Aorta (tissue), 5 donors: ENCODE results near the gene TAF1B. TPM values are rescaled to one million over a fixed set of nuclear protein-coding genes. Genes with fewer than 3 reads are reported as not detected.
A peak's percentile ranks its signal among the peaks of the same experiment; 100 is the strongest.

Experiments
- ATAC-seq: fragments of 200-7000 bp; cut with Tn5 transposase; one replicate; pipeline ENCODE4 v1.9.1; 2022; ENCODE audit warnings: moderate library complexity; ENCODE audit not compliant: low FRiP score
- DNase-seq, 2 donors: peaks; one replicate each; pipeline ENCODE4 v3.0.0-alpha.2; 2020
- H3K27ac ChIP-seq, 2 donors: one replicate each; pipeline ENCODE4 v1.5.1; 2013; ENCODE audit warnings: low read length in 2 of 2, mild to moderate bottlenecking in 2 of 2, moderate library complexity in 2 of 2, control low read depth in 1 of 2, inconsistent platforms in 1 of 2, low read depth in 1 of 2
- H3K27me3 ChIP-seq, 2 donors: one replicate each; pipeline ENCODE4 v1.6.1; 2013; ENCODE audit warnings: control low read depth in 1 of 2, low read length in 1 of 2, mild to moderate bottlenecking in 1 of 2, moderate library complexity in 1 of 2; ENCODE audit not compliant: insufficient read depth in 2 of 2, control insufficient read depth in 1 of 2
- H3K36me3 ChIP-seq, 2 donors: one replicate each; pipeline ENCODE4 v1.6.1; 2013; ENCODE audit warnings: control low read depth in 1 of 2, low read length in 1 of 2, mild to moderate bottlenecking in 1 of 2; ENCODE audit not compliant: insufficient read depth in 2 of 2, control insufficient read depth in 1 of 2
- H3K4me1 ChIP-seq, 2 donors: one replicate each; pipeline ENCODE4 v1.6.1; 2013; ENCODE audit warnings: low read length in 2 of 2, control low read depth in 1 of 2, mild to moderate bottlenecking in 1 of 2, moderate library complexity in 1 of 2; ENCODE audit not compliant: insufficient read depth in 2 of 2, control insufficient read depth in 1 of 2
- H3K4me3 ChIP-seq, 2 donors: one replicate each; pipeline ENCODE4 v1.5.1; 2013; ENCODE audit warnings: low read length in 2 of 2, control low read depth in 1 of 2, mild to moderate bottlenecking in 1 of 2
- H3K9me3 ChIP-seq: one replicate; pipeline ENCODE4 v1.6.1; 2013; ENCODE audit warnings: mild to moderate bottlenecking, low read length; ENCODE audit not compliant: control insufficient read depth
- WGBS, 2 donors: extraction: QIAGEN DNeasy Blood & Tissue Kit; methylation state at CpG; one replicate each; pipeline ENCODE4 v1.1.7; 2013; 5-methylcytosine and 5-hydroxymethylcytosine counted together
- intact Hi-C, 2 donors: fragments of 100-400 bp; cut with DNase I; formaldehyde crosslinking; loops; one replicate each; pipeline versions ENCODE4 v1.14.2 to v1.15.0; 2022
- polyA plus RNA-seq, 2 donors: library from polyadenylated mRNA; stranded (reverse); fragments of 200-250 nt; gene quantifications; one replicate each; pipeline ENCODE4 v1.2.3, GENCODE V29; 2013
- total RNA-seq, 2 donors: library from RNA; stranded (reverse); fragmentation: NEBNext Ultra II Directional; extraction: Animal tissue kit (Norgen Biotek cat#: 25700); gene quantifications; one replicate each; pipeline ENCODE4 v1.2.1, GENCODE V29; 2021
- donor health status: healthy with polysubstance abuse.
- donor health status: Bipolar disorder and iron deficiency.
- donor health status: DM: no; HTN: no; CAD: no.
- donor health status: DM: no; HTN: no; CAD: no.
- donor health status: DM: yes; HTN: yes; CAD: no.

The TAF1B gene
- total and polyA plus RNA-seq, 4 donors, result 2.8 to 21.9 (median 12.8) TPM

DNA sequence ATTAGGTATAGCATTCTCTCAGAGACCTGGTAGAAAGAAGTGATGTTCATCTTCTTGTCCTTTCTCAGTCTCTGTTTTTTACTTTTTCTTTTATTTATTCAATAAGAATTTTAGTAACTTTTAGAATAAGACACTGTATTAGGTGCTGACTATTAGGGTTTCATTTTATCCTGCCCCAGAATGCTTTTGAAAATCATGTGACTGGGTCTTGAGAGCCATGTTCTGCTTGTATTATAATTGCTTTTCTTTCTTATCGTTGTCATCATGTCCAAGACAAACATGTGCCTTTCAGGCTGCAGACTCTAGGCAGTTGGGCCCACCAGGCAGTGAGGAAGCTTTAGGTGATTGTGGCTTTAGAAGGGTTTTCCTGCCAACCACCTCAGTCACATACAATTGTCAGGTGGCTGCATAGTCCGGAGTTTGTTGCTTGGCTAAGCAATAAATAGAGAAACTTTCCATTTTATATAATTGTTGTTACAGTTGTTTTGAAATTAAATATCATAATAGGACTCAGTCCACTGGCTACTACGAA, 123.3 kb downstream of the TAF1B start:
- WGBS, 2 donors, result 30 to 35% methylated on average over 3 of the region's 3 CpGs
- Histone ChIP-seq H3K27ac (no peak overlapping the region), H3K36me3 (no peaks in the 10 kb centered on the region), H3K4me1 (no peaks in the 10 kb centered on the region), H3K4me3 (no peak overlapping the region), H3K9me3 (no peaks in the 10 kb centered on the region), H3K27me3 (no peaks in the 10 kb centered on the region)
- intact Hi-C loops, result no loop called here
- DNase-seq, result no peak
- ATAC-seq, result no peak

DNA sequence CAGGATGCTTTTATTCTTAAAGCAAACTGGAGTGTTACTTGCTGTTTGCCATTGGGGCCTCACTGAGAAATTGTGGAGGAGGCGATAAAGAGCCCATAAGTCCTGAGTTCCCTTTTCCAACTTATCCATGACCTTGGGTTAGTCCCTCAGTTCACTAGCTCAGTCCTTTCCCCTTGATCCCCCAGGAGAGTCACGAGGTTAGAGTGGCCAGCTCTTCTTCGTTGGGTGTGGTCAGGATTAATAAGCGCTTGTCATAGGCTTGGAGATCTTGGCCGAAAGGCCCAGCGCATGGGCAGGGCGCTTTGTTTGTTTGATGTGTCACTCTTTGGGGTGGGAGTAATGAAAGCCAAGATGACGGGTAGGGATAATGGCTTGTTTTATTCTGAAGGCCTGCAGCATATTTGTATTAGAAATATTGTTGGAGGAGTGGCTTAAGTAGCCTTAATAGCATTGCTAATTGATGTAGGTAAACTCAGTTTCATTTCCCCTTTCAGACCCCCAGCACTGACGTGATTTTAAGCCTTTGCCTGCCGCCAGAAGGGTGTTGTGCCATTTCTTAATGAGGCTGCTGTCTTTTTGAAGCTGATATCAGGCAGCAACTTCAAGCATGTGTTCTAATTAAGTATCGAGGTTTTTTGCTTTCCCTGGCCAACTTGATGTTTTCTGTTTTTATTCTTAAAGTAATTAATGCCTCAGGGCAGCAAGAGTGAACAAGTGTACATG, 123.9 kb downstream of the TAF1B start:
- 96% methylated on average over 11 of the region's 11 CpGs for WGBS, 2 donors
- DNase-seq, result no peak
- Histone ChIP-seq H3K36me3 (no peaks in the 10 kb centered on the region), H3K9me3 (no peaks in the 10 kb centered on the region), H3K27ac (no peak overlapping the region), H3K4me3 (no peak overlapping the region), H3K27me3 (no peaks in the 10 kb centered on the region), H3K4me1 (no peaks in the 10 kb centered on the region)
- intact Hi-C loops, result no loop called here
- ATAC-seq, result no peak

DNA sequence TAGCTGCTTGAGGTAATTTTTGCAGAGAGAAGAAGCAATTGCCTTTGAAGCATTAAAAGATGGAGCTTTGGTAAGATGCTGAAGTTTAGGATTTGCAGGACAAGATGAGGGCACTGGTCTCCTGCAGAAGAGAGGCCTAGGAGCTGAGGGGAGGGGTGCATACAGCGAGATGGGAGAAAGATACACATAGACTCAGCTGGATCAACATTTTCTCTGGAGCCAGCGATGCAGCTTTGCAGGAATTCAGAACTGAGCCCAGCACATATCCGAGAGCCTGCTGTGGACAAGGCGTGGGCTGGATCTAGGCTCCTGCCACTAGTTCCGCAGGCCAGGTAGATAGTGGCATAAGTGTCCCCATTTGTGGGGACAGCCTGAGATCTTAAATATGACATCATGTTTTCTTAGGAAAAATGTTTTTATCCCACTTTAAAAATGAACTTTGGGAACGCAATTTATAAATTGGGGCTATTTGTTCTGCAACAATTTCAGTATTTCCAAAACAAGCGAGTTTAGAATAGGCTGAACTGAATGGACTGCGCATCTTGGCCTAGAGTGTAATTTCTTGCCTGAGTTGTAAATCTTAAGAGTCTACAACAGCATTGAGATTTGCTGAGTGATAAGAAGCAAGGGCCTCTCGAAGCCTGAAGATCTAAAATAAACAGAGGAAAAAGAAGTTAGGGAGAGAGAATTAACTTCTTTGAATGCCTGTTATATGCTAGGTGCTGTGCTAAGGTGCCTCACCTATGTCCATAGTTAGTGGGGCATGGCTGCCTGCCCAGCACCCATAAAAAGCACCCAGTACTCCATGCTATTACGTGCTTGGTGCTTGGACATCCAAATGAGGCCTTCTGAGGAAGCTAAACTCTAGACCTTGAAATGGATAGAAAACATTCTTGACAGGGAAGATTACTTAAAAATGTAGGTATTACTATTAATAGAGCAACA, 125.6 kb downstream of the TAF1B start:
- Histone ChIP-seq H3K4me1 (no peaks in the 10 kb centered on the region), H3K27ac (no peak overlapping the region), H3K27me3 (no peaks in the 10 kb centered on the region), H3K36me3 (no peaks in the 10 kb centered on the region), H3K9me3 (no peaks in the 10 kb centered on the region), H3K4me3 (no peak overlapping the region)
- ATAC-seq, result no peak
- no peak for DNase-seq
- intact Hi-C loops, result no loop called here
- 96% methylated on average over 10 of the region's 10 CpGs for WGBS, 2 donors

DNA sequence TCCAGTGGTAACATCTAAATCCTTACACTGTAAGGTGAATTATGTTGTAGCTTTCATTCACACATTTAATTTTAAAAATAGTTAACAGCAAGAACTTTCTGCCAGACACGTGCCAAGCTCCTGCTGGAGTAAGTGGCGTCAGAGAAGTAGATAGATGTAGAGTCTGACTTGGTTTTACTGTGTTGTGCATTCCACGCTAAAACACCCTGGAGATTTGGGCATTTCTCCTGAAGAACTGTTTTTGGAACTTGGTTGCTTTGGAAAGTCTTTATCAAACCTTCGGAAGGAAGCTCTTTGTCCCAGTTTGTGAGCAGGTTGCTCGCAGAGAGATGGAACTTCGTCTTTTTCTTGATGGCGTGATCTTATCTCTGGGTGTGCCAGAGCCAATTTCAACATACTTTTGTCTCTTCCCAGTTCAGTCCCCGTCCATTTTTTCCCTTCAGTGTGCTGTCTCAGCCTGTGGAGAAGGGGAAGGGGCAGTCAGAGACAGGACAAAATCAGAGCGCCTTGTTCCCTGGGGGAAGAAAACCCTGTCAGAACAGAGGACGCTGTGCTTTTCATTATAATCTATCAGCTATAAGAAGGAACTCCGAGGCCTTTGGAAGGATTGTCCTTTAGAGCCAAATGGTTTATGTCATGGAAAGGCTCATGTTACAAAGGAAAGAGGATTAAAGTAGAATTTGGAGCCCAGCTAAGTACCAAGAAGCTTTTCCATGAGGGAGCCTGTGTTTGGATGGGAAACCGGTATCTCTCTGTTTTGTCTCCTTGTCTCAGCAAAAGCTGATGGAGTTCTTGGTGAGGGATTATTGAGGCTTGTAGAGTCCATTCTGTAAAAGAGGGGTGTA, 127.1 kb downstream of the TAF1B start:
- peak; percentile 27 for ATAC-seq
- intact Hi-C loops, result no loop called here
- H3K27ac ChIP-seq, result no peak overlapping the region

DNA sequence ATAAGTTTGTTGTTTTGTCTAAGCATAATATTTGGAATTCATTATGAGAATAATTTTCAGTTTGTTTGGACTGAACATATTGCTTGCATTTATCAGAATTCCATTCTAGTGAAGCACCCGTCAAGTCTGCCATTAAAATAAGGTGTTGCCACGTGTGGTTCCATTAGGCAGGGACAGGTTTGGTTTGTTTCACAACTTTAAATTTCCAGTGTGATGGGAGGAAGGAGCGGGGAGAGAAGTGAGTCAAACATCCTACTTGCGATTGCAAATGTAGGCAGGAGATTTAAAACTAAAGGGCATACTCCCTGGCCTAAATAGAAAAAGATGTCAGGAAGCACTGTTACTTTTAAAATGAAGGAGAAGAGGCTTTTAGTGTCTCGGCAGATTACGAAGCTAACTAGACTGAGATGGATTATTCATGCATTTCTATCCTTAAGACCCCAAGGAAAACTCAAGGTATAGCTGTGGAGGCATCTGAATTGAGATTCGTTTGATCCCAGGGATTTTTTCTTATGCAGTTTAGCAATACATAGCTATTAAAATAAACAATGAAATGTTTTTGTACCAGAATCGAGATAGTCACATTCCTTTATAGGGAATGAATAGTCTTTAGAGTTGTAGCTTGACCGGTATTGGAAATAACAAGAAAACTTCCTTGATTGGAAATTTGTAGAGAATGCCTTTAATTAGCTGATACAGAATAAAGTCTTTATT, 128.0 kb downstream of the TAF1B start:
- Histone ChIP-seq H3K36me3 (no peaks in the 10 kb centered on the region), H3K9me3 (no peaks in the 10 kb centered on the region), H3K4me3 (no peak overlapping the region), H3K4me1 (no peaks in the 10 kb centered on the region), H3K27ac (no peak overlapping the region), H3K27me3 (no peaks in the 10 kb centered on the region)
- ATAC-seq, result no peak
- WGBS, 2 donors, result 86 to 89% methylated on average over 9 of the region's 9 CpGs
- no peak for DNase-seq
- intact Hi-C loops, result no loop called here

More for the DNA sequence above, 127.1 kb downstream of the TAF1B start:
- H3K4me1 ChIP-seq, result no peaks in the 10 kb centered on the region
- H3K36me3 ChIP-seq, result no peaks in the 10 kb centered on the region
- H3K4me3 ChIP-seq, result no peak overlapping the region
- H3K27me3 ChIP-seq, result no peaks in the 10 kb centered on the region
- WGBS, 2 donors, result 16 to 19% methylated on average over 12 of the region's 12 CpGs
- no peak for DNase-seq
- H3K9me3 ChIP-seq, result no peaks in the 10 kb centered on the region

DNA sequence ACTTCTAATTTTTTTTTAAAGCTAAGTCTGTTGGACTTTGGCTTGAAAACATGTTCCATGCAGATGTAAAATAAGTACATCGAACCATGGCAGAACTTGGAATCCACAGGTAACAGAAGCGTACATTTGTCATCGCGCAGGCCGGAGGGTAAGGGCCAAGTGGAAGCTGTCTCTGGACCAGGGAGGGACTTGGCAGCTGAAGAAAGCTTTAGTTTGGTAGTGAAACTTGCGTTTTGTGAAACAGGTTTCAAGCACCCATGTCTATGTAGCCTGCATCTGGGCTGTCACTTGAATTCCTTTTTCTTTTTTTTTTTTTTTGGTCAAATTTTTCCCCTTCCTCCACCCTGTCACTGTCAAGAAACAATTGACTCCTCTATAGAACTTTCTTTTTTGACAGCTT, 128.6 kb downstream of the TAF1B start:
- Histone ChIP-seq H3K4me3 (no peak overlapping the region), H3K27ac (no peak overlapping the region), H3K27me3 (no peaks in the 10 kb centered on the region), H3K4me1 (no peaks in the 10 kb centered on the region), H3K36me3 (no peaks in the 10 kb centered on the region), H3K9me3 (no peaks in the 10 kb centered on the region)
- ATAC-seq (no peak), DNase-seq (no peak)
- intact Hi-C loops, result no loop called here
- 97% methylated on average over 6 of the region's 6 CpGs for WGBS, 2 donors

DNA sequence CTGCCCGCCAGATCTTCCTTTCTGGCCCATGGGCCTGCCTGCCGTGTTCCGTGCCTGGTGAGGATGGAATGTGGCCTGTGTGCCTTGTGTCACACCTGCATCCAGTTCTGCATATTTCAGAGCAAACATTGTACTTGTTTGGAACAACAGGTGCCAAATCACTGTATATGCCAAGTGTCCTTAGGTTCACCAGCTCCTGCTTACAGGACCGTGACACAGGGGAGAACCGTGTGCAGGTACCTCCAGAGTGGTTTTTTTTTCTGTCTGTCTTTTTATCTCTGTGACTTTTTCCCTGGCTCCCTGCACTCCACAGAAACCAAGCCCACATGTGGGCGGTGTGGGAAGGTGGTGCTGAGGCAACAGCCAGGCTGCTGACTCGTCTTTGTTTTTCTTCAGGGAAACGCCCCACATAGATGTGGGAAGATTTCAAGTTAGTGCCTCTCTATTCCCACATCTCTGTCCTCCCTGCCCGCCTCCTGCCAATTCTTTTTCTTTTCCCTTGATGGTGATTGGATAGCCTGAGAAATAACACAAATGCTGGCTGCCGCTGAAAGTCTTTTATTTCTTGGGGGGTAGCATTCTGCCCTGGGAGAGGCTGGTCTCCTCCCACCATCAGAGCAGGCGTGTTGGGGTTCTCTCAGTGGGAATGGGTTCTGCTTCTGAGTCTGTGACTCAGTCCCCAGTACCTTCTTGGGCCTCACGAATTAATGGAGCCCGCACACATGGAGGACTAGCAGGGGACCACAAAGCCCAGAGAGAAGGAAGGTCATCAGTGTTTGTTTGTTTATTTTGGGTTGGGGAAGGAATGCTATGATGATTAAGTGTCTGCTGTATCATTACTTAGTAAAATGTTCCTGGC, 129.6 kb downstream of the TAF1B start:
- Histone ChIP-seq H3K4me3 (no peak overlapping the region), H3K27me3 (no peaks in the 10 kb centered on the region), H3K27ac (no peak overlapping the region), H3K9me3 (no peaks in the 10 kb centered on the region), H3K36me3 (no peaks in the 10 kb centered on the region), H3K4me1 (no peaks in the 10 kb centered on the region)
- DNase-seq (peak in 1 of 2 donors; percentile 57), ATAC-seq (no peak)
- WGBS, 2 donors, result 83 to 85% methylated on average over 13 of the region's 13 CpGs
- intact Hi-C loops, result no loop called here
